Stimulated activated naive CD8-positive, alpha-beta T cell treated with anti-CD3 and anti-CD28 coated beads, Interleukin-15, amount 100 ng/mL, for 72 hours (primary cell): ENCODE data around the gene WDR27.
"Not testable (repeated sequence)": the region's sequence is repeated elsewhere in the genome, so short reads cannot be mapped to it uniquely, and the experiment has no call there.

Experiments
- ATAC-seq: fragments of 150-1000 bp; cut with Tn5 transposase; 2 replicates; pipeline ENCODE4 v1.10.0; 2021; ENCODE audit warnings: mild to moderate bottlenecking, moderate library complexity
- DNase-seq, 2 donors: peaks; one replicate each; pipeline ENCODE4 v3.0.0; 2021 to 2022
- H3K27ac Mint-ChIP-seq, 2 donors: one replicate each; pipeline ENCODE4 v1.8.0; 2022; ENCODE audit warnings: mild to moderate bottlenecking in 2 of 2, mixed read lengths in 2 of 2, moderate library complexity in 2 of 2
- H3K27me3 Mint-ChIP-seq: one replicate; pipeline ENCODE4 v1.8.0; 2022; ENCODE audit warnings: mixed read lengths
- H3K4me1 Mint-ChIP-seq: one replicate; pipeline ENCODE4 v1.8.0; 2022; ENCODE audit warnings: mild to moderate bottlenecking, mixed read lengths
- H3K4me3 Mint-ChIP-seq, 2 donors: one replicate each; pipeline ENCODE4 v1.8.0; 2022; ENCODE audit warnings: mild to moderate bottlenecking in 2 of 2, mixed read lengths in 2 of 2, moderate library complexity in 1 of 2
- H3K9me3 Mint-ChIP-seq, 2 donors: one replicate each; pipeline ENCODE4 v1.8.0; 2022; ENCODE audit warnings: mixed read lengths in 2 of 2

WDR27 gene

DNA sequence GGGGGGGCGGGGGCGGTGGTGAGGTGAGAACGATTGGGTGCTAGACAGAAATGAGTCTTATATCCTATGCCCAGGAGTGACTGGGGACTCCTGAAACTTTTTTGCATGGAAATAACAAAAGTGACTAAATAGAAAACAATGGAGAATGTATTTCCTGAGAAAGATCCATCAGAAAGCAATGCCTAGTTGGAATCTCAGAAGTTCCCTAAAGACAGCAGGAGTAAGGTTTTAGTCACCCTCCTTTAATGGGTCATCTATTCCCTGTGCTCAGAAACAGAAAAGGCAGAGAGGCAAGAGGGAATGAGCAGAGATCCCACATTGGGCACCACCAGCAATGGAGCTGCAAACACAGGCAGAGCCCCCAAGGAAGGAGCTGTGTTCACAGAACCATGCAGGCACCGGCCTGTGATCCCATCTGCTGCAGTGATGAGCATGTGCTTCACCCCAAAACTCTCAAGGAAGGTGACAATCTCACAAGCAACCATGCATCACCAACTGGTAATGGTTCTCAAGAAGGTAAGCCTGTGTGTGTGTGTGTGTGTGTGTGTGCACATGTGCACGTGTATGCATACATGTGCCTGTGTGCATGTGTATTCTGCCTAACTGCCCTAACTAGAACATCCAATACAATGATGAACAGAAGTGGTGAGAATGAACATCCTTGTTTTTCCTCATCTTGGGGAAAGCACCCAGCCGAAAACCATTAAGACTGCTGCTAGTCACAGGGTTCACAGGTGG, 168.4 kb downstream of the WDR27 start:
- Mint-ChIP-seq H3K27ac (no peak overlapping the region), H3K27me3 (peaks cover 9% of the 10 kb centered on the region), H3K4me3 (no peak overlapping the region), H3K4me1 (peaks cover 15% of the 10 kb centered on the region), H3K9me3 (peaks cover 30 to 39% of the 10 kb centered on the region in 2 donors)
- DNase-seq (no peak), ATAC-seq (no peak)

DNA sequence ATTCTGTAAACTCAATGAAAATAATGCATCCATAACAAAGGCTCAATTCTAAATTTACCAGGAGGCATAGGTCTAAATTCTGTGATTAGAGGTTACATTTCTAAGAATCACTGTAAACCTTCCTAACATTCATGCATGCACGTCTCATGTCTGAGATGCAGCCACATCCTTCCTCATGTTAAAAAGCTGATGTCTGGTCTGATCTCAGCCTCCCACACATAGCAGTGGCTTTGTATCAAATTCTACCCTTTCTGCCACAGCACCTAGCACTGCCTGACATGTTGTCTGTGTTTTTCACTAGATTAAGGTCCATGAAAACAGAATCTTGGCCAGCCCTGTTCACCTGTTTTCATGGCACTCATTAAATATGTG, 171.1 kb downstream of the WDR27 start:
- Mint-ChIP-seq H3K9me3 (peaks cover 17 to 20% of the 10 kb centered on the region in 2 donors), H3K27me3 (peaks cover 9% of the 10 kb centered on the region), H3K27ac (peak overlapping the region in 1 of 2 donors; percentile 29), H3K4me1 (peaks cover 15% of the 10 kb centered on the region), H3K4me3 (peak overlapping the region; percentile 42 to 56)
- DNase-seq (peak; percentile 23 to 39), ATAC-seq (peak; percentile 96)

DNA sequence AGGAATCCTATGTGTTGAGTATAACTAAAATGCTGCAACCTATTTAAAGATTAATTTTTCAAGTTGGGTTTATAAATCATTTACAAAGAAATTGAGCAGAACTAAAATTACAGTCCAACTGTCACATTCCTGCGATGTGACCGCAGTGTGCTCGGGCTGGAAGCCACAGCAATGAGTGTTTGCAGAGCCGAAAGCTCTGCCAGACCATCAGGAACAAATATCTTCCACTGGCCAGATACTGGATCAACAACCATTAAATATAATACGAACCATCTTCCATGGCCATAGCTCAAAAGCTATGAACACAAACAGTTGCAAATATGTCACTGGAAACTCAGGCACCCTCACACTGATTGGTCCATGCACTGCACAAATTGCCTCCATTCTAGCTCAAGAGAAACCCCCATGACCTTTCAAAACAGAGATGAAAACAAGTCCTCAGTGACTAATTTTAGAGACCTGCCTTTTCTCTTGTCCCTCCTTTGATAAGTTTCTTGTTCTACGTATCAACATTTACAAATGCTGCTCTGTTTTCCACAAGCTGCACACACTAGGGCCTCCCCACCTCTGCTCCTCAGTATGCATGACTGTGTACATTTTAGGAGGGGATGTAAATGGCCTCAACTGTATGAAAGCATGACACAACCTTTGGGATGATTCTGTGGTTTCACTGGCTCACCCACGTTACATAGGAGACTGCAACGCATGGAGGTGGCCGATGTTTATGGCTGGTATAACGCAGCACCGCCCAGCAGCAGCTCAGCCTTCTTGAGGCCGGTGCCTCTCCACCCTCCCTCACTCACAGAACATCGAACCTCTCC, 171.7 kb downstream of the WDR27 start:
- H3K9me3 Mint-ChIP-seq: peaks cover 13 to 16% of the 10 kb centered on the region in 2 donors
- H3K27ac Mint-ChIP-seq: peak overlapping the region; percentile 29 to 90
- peak; percentile 93 for ATAC-seq
- peak overlapping the region; percentile 42 to 56 for H3K4me3 Mint-ChIP-seq
- H3K27me3 Mint-ChIP-seq: peaks cover 9% of the 10 kb centered on the region
- peaks cover 15% of the 10 kb centered on the region for H3K4me1 Mint-ChIP-seq
- DNase-seq: peak; percentile 36 to 56

DNA sequence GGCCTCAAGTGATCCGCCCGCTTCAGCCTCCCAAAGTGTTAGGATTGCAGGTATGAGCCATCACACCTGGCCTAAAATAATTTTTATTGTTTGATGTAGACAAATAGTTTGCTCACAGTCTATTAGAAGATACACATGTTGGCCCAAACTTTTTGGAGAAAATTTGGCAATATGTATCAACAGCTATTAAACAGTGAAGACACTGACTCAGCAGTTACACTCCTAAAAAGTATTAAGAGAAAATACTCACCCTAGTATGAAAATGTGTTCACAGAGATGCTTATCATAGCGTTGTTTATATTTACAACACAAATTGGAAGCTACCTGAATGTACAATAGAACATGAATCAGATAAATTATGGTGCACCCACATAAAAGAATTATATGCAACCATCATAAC, 173.1 kb downstream of the WDR27 start:
- Mint-ChIP-seq H3K9me3 (peaks cover 11 to 12% of the 10 kb centered on the region in 2 donors), H3K27me3 (peaks cover 13% of the 10 kb centered on the region), H3K27ac (no peak overlapping the region), H3K4me1 (peaks cover 15% of the 10 kb centered on the region), H3K4me3 (no peak overlapping the region)
- DNase-seq: no peak
- no peak for ATAC-seq

DNA sequence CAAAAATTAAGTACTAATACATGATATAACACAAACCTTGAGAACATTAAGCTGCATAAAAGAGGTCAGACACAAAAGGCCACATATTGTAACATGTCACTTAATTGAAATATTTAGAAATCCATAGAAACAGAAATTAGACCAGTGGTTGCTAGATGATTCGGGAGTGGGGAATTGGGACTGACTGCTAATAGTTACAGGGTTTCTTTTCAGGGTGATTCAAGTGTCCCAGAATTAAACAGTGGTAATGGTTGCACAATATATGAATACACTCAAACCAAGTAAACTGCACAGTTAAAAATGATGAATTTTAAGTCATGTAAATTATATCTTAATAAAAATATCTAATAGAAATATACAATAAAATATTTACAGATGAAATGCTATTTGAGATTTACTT, 174.5 kb downstream of the WDR27 start:
- Mint-ChIP-seq H3K27ac (no peak overlapping the region), H3K27me3 (peaks cover 8% of the 10 kb centered on the region), H3K4me3 (no peak overlapping the region), H3K9me3 (peaks cover under 1 to 2% of the 10 kb centered on the region in 2 donors), H3K4me1 (peaks cover 15% of the 10 kb centered on the region)
- ATAC-seq (no peak), DNase-seq (no peak)

DNA sequence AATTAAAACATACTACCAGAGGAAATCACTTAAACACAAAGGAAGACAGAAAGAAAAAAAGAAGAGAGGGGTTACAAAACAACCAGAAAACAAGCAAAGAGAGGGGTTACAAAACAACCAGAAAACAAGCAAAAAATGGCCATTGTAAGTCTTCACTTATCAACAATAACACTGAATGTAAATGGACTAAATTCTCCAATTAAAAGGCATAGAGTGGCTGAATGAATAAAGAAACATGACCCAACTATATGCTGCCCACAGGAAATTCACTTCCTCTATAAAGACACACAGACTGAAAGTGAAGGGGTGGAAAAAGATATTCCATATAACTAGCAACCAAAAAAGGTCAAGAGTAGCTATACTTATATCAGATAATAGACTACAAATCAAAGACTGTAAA, 180.0 kb downstream of the WDR27 start:
- Mint-ChIP-seq H3K4me1 (no peaks in the 10 kb centered on the region), H3K27me3 (peaks cover 8% of the 10 kb centered on the region), H3K9me3 (peaks cover 16 to 39% of the 10 kb centered on the region in 2 donors), H3K27ac (no peak overlapping the region), H3K4me3 (no peak overlapping the region)
- ATAC-seq (no peak), DNase-seq (no peak)

DNA sequence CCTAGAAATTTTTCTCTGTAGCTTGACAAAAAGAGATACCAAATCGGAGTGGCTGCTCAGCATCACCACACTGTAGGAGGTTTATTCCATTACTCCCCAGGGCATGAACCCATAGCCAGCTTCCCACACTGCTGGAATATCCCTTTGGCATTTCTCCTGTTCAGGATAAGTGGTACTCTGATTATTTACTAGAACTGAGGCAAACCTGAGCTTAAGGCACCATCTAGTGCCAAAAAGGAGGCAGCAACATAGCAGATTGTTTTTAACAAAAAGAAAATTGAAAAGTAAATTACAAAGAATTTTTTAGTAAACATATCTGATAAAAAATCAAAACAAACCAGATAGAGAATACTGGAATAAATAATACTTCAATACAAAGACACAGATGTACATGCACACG, 181.7 kb downstream of the WDR27 start:
- H3K9me3 Mint-ChIP-seq: peaks cover 16 to 45% of the 10 kb centered on the region in 2 donors

DNA sequence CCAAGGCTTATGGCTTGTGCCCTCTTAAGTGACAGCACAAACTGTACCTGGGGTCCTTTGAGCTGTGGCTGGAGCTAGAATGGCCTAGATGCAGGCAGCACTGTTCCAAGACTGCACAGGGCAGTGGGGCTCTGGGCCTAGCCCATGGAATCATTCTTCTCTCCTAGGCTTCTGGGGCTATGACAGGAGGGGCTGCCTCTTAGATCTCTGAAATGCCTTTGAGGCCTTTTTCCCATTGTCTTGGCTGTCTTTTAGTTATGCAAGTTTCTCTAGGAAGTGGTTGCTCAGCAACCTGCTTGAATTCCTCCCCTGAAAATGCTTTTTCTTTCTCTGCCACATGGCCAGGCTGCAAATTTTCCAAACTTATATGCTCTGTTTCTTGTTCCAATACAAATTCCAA, 183.4 kb downstream of the WDR27 start:
- ATAC-seq (no peak), DNase-seq (no peak)
- Mint-ChIP-seq H3K27ac (no peak overlapping the region), H3K9me3 (peaks cover 16 to 45% of the 10 kb centered on the region in 2 donors), H3K27me3 (peaks cover under 1% of the 10 kb centered on the region), H3K4me3 (no peak overlapping the region), H3K4me1 (no peaks in the 10 kb centered on the region)

More for the DNA sequence above, 181.7 kb downstream of the WDR27 start:
- Mint-ChIP-seq H3K27ac (no peak overlapping the region), H3K4me3 (no peak overlapping the region), H3K4me1 (no peaks in the 10 kb centered on the region), H3K27me3 (peaks cover 8% of the 10 kb centered on the region)
- DNase-seq: no peak
- ATAC-seq: no peak

DNA sequence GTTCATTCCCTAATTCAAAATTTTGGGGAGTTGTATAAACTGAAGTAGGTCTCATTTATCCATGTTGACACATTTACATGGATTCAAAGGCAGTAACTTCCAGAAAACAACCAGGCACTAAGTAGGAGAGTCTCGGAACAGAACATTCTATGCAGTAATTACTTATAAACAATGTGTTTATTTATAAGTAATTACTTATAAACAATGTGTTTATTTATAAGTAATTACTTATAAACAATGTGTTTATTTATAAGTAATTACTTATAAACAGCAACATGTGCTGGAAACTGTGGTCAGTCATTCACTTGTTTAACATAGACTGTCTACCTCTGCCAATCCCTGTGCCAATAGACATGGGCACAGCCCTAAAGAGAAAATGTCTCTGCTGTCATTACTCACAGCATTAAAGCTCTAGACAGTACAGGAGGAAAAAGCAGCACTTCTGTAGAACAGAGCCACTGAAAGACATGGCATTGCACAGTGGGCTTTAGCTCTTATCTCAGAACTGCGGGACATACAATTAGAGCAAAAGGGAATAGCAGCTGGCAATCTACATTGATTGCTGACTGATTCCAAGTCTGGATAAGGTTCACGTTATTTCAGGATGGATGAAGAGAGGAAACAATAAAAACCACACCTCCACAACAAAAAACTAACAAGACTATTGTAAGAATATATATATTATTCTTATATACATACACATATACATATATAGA, 188.2 kb downstream of the WDR27 start:
- Mint-ChIP-seq H3K4me1 (no peaks in the 10 kb centered on the region), H3K9me3 (peaks cover 0 to 17% of the 10 kb centered on the region in 2 donors), H3K27ac (no peak overlapping the region), H3K4me3 (no peak overlapping the region), H3K27me3 (no peaks in the 10 kb centered on the region)
- no peak for ATAC-seq
- no peak for DNase-seq

DNA sequence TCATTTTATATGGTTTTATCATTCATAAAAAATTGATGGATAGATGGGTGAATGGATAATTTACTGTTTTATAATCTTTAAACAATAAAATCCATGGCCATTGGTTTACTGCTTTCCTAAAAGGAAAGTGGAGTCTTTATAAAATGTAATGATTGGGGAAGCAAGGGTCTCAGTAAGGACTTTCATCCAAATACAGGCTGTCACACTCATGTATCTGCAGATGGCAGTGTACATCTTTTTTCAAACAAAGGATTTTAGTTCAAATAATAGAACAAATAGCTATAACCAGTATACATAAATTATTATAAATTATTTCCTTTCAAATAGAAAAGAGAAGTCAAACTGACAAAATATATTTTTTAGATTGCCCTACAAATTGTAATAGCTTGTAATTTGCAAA, 190.0 kb downstream of the WDR27 start:
- H3K27me3 Mint-ChIP-seq, H3K27ac Mint-ChIP-seq, DNase-seq, H3K4me3 Mint-ChIP-seq, H3K4me1 Mint-ChIP-seq, H3K9me3 Mint-ChIP-seq, ATAC-seq: not testable (repeated sequence)

DNA sequence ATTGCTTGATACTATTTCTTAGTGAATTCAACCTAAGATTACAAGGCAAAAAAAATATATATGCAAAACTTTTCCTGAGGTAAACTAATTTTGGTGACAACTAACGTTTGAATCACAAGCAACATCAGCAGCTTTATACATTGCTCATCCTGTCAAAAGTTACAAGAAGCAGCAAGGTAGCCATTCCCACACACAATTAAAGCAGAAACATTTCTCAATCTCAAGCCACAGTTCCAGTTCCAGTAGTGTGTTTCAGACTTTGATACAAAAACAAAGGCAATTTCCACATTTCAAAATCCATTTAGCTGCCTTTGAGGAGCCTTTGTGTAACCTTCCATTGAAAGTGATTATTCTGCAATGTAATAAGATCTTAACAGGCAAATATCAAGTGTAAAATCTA, 191.0 kb downstream of the WDR27 start:
- H3K4me3 Mint-ChIP-seq: no peak overlapping the region
- no peak for ATAC-seq
- H3K27me3 Mint-ChIP-seq: no peaks in the 10 kb centered on the region

DNA sequence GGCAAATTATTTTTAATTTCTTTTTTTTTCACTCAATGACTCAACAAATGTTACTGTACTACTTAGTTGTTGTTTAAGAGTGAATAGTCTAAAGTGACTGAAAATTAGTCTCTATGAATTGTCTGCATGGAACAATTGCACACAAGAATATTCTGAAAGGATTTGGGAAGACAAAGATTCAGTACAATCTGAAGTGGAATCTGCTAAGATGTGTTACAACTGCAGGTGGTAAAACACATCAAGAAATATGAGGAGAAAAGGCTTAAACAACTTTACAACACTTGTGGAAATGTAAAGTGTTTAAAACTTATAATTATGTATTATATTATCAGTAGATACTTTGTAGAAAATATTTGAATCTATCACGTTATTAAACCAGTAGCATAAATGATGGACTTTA, 193.4 kb downstream of the WDR27 start:
- Mint-ChIP-seq H3K9me3 (no peaks in the 10 kb centered on the region), H3K4me1 (no peaks in the 10 kb centered on the region), H3K4me3 (no peak overlapping the region), H3K27ac (no peak overlapping the region), H3K27me3 (no peaks in the 10 kb centered on the region)
- ATAC-seq (no peak), DNase-seq (no peak)

More for the DNA sequence above, 191.0 kb downstream of the WDR27 start:
- H3K27ac Mint-ChIP-seq: no peak overlapping the region
- H3K4me1 Mint-ChIP-seq: no peaks in the 10 kb centered on the region
- no peak for DNase-seq
- H3K9me3 Mint-ChIP-seq: no peaks in the 10 kb centered on the region

DNA sequence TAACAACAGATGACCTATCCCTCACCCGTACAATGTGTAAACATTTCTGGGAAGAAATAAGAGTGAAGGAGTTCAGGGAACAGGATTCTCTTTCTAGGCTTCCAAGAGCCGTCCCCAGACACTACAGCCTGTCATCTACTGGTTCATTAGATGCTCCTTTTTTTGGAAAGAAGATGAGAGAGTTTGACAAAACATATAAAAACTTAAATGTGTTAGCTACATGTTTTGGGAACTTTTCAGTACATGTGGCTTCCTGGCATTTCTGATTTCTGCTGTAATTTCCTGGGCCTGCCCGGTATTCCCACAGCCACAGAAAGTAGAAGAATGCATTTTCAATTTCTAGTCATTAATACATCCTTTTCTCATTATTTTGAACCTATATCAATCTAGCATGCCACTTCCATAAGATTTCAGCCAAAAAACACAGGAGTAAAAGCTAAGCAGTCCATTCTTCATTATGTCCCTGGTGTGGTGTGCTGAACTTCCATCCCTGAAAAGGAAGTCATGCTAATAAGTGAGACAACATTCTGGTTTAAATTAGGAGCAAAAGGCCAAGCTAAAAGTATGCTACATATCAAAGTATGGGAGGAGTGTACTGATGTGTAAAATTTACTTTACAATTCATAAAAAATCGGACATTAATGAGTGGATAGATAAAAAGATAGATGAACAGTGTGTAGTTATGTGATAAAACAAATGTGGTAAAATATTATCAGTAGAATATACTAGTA, 198.2 kb downstream of the WDR27 start:
- Mint-ChIP-seq H3K27ac (no peak overlapping the region), H3K4me3 (no peak overlapping the region), H3K4me1 (no peaks in the 10 kb centered on the region), H3K9me3 (no peaks in the 10 kb centered on the region), H3K27me3 (no peaks in the 10 kb centered on the region)
- ATAC-seq: no peak
- no peak for DNase-seq

DNA sequence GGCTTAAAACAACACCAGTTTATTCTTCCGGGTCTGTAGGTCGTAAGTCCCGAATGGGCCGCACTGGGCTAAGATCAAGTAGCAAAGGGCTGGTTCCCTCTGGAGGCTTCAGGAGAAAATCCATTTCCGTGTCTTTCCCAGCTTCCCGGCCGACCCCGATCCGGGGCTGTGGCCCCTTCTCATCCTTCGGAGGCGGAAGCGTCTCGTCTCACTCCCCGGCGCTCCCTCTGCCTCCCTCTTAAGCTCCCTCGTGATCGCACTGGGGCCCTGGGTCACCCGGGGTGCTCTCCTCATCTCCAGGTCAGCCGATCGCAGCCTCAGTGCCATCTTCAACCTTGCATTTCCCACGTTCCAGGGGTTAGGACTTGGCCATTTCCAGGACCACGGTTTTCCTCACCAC, 199.4 kb downstream of the WDR27 start:
- ATAC-seq (no peak), DNase-seq (no peak)
- Mint-ChIP-seq H3K4me3 (no peak overlapping the region), H3K27ac (no peak overlapping the region), H3K27me3 (no peaks in the 10 kb centered on the region), H3K9me3 (no peaks in the 10 kb centered on the region), H3K4me1 (no peaks in the 10 kb centered on the region)

DNA sequence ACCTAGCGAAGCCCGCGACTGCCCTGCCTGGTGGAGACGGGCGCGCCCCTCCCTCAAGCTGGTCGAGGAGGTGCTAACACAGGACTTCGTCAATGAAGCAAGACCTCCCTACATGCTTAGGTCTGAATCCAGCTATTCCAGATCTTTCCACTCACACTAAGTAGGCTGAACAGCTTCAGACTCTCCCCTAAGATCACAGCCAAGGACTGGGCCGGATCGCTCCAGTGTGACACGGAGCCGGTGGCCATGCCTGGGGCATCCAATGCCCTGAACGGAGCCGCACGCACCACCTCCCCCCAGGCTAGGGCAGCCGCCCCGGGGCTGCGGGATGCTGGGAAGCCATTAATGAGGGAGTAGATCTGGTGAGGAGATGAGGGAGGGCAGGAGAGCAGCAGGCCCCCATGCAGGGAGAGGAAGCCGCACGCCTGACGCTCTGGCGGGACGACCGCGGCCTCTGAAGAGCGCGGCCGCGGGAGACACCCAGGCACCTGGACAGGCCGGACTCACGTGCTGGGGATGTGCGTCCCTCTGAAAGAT, 200.0 kb downstream of the WDR27 start:
- no peak for ATAC-seq
- Mint-ChIP-seq H3K4me1 (no peaks in the 10 kb centered on the region), H3K27ac (no peak overlapping the region), H3K27me3 (no peaks in the 10 kb centered on the region), H3K9me3 (no peaks in the 10 kb centered on the region), H3K4me3 (no peak overlapping the region)
- no peak for DNase-seq
